Measurements from ENCODE around the gene CIB4.

Gene CIB4

DNA sequence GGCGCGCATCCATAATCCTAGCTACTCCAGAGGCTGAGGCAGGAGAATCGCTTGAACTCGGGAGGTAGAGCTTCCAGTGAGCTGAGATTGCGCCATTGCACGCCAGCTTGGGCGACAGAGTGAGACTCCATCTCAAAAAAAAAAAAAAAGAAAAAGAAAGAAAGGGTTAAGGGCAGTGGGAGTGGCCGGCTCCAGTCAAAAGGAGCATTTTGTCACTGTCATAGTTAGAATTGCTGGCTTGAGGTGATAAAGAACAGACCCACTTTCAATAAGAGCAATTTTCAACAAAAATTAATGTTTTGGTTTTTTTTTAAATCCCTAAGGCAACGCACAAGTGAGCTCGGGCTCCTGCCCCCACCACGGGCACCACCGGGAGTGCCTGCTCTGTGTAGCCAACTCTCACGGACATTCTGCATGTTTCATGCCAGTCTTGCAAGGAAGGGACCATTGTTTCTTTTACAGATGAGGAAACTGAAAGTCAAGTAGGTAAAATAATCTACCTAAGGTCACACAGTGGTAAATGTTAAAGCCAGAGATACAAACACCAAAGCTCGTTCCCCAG, 8.5 kb downstream of the CIB4 start:
- WGBS (ENCODE audit: insufficient coverage, insufficient read length): no CpG with 5 or more reads among the region's 14 CpGs
- Histone ChIP-seq H3K36me3 (ENCODE audit: control insufficient read depth, insufficient read depth, low read length) (no peaks in the 10 kb centered on the region), H3K9me3 (ENCODE audit: control insufficient read depth, insufficient read depth, low read length) (no peaks in the 10 kb centered on the region), H3K27me3 (ENCODE audit: control insufficient read depth, insufficient read depth, low read length) (no peaks in the 10 kb centered on the region; the same call in 1 of the 2 replicates), H3K4me1 (ENCODE audit: control insufficient read depth, insufficient read depth, low read length) (no peaks in the 10 kb centered on the region), H3K4me3 (ENCODE audit: low read length) (no peak overlapping the region), H3K27ac (ENCODE audit: low read length) (no peak overlapping the region)
- no peak for DNase-seq (ENCODE audit: low read depth, low spot score)

- no peak for DNase-seq (ENCODE audit: low read depth, low spot score)
- no CpG with 5 or more reads among the region's 13 CpGs for WGBS (ENCODE audit: insufficient coverage, insufficient read length)
- H3K27me3 ChIP-seq (ENCODE audit: control insufficient read depth, insufficient read depth, low read length): no peaks in the 10 kb centered on the region
- H3K4me1 ChIP-seq (ENCODE audit: control insufficient read depth, insufficient read depth, low read length): no peaks in the 10 kb centered on the region
- no peaks in the 10 kb centered on the region for H3K36me3 ChIP-seq (ENCODE audit: control insufficient read depth, insufficient read depth, low read length)
- no peak overlapping the region for H3K4me3 ChIP-seq (ENCODE audit: low read length)
- no peaks in the 10 kb centered on the region for H3K9me3 ChIP-seq (ENCODE audit: control insufficient read depth, insufficient read depth, low read length)
- H3K27ac ChIP-seq (ENCODE audit: low read length): no peak overlapping the region
Observed at GRCh38 chr2:26631401-26632170, 9.6 kb downstream of the CIB4 start.

- no CpG with 5 or more reads among the region's 10 CpGs for WGBS (ENCODE audit: insufficient coverage, insufficient read length)
- Histone ChIP-seq H3K36me3 (ENCODE audit: control insufficient read depth, insufficient read depth, low read length) (no peaks in the 10 kb centered on the region), H3K4me1 (ENCODE audit: control insufficient read depth, insufficient read depth, low read length) (no peaks in the 10 kb centered on the region), H3K4me3 (ENCODE audit: low read length) (no peak overlapping the region), H3K27me3 (ENCODE audit: control insufficient read depth, insufficient read depth, low read length) (no peaks in the 10 kb centered on the region), H3K27ac (ENCODE audit: low read length) (no peak overlapping the region), H3K9me3 (ENCODE audit: control insufficient read depth, insufficient read depth, low read length) (no peaks in the 10 kb centered on the region)
- no peak for DNase-seq (ENCODE audit: low read depth, low spot score)
Observed at GRCh38 chr2:26630669-26631360, 10.4 kb downstream of the CIB4 start.

DNA sequence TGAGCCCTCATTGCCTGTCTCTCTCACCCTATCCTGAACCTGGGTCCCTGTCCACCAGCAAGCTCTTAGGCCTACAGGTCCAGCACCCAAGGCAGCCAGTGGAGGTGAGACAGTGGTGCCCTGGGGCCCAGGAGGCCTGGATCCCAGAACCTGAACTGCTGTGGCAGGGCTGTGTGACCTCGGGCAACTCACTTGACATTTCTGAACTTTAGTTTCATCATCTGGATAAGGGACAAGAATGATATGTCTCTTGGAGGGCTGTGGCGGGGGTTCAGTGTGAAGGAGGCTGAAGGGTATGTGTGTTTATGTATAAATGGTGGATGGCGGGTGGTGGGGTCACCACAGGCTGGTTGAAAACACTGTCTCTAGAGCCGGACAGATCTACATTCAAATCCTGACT, 10.9 kb downstream of the CIB4 start:
- Histone ChIP-seq H3K4me3 (ENCODE audit: low read length) (no peak overlapping the region), H3K4me1 (ENCODE audit: control insufficient read depth, insufficient read depth, low read length) (no peaks in the 10 kb centered on the region), H3K27me3 (ENCODE audit: control insufficient read depth, insufficient read depth, low read length) (no peaks in the 10 kb centered on the region), H3K27ac (ENCODE audit: low read length) (no peak overlapping the region), H3K9me3 (ENCODE audit: control insufficient read depth, insufficient read depth, low read length) (no peaks in the 10 kb centered on the region), H3K36me3 (ENCODE audit: control insufficient read depth, insufficient read depth, low read length) (no peaks in the 10 kb centered on the region)
- no peak for DNase-seq (ENCODE audit: low read depth, low spot score)
- no CpG with 5 or more reads among the region's 4 CpGs for WGBS (ENCODE audit: insufficient coverage, insufficient read length)

DNA sequence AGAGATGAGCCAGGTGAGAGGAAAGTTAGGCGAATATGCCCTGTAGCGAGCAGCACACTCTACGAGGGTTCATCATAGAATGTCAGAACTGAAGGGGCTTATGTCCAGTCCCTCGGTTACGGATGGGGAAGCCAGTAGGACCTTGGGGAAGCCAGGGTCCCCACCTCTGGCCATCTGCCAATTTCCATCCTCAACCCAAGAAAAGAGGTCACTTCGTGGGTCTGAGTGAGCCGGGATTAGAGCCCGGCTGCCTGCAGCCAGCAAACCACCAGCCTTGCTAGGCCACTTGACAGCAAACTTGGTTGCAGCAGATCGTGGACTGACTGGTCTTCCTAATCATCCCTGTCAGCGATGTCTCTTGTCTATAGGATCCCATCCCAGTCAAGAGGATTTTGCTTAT, 11.4 kb downstream of the CIB4 start:
- no peaks in the 10 kb centered on the region for H3K36me3 ChIP-seq (ENCODE audit: control insufficient read depth, insufficient read depth, low read length)
- H3K27ac ChIP-seq (ENCODE audit: low read length): no peak overlapping the region
- no CpG with 5 or more reads among the region's 10 CpGs for WGBS (ENCODE audit: insufficient coverage, insufficient read length)
- H3K9me3 ChIP-seq (ENCODE audit: control insufficient read depth, insufficient read depth, low read length): no peaks in the 10 kb centered on the region
- H3K4me1 ChIP-seq (ENCODE audit: control insufficient read depth, insufficient read depth, low read length): no peaks in the 10 kb centered on the region
- H3K27me3 ChIP-seq (ENCODE audit: control insufficient read depth, insufficient read depth, low read length): no peaks in the 10 kb centered on the region
- DNase-seq (ENCODE audit: low read depth, low spot score): no peak
- H3K4me3 ChIP-seq (ENCODE audit: low read length): no peak overlapping the region

DNA sequence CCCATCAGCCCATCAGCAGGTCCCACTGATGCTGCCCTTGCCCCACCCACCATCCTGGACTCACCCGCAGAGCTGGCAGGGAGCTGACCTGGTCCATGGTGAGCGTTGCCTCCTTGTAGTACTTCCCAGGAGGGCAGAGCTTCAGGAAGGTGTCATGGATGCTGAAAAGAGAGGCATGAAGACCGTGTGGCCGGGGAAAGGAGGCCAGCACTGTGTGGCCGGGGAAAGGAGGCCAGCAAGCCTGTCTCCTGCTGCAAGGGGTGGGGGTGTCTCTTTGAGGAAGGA, 11.9 kb downstream of the CIB4 start:
- no peaks in the 10 kb centered on the region for H3K9me3 ChIP-seq (ENCODE audit: control insufficient read depth, insufficient read depth, low read length)
- no peaks in the 10 kb centered on the region for H3K36me3 ChIP-seq (ENCODE audit: control insufficient read depth, insufficient read depth, low read length)
- no CpG with 5 or more reads among the region's 5 CpGs for WGBS (ENCODE audit: insufficient coverage, insufficient read length)
- H3K4me3 ChIP-seq (ENCODE audit: low read length): no peak overlapping the region
- H3K4me1 ChIP-seq (ENCODE audit: control insufficient read depth, insufficient read depth, low read length): no peaks in the 10 kb centered on the region
- no peak overlapping the region for H3K27ac ChIP-seq (ENCODE audit: low read length)
- no peak for DNase-seq (ENCODE audit: low read depth, low spot score)
- no peaks in the 10 kb centered on the region for H3K27me3 ChIP-seq (ENCODE audit: control insufficient read depth, insufficient read depth, low read length)

- Histone ChIP-seq H3K27ac (ENCODE audit: low read length) (no peak overlapping the region), H3K27me3 (ENCODE audit: control insufficient read depth, insufficient read depth, low read length) (no peaks in the 10 kb centered on the region), H3K36me3 (ENCODE audit: control insufficient read depth, insufficient read depth, low read length) (no peaks in the 10 kb centered on the region), H3K4me3 (ENCODE audit: low read length) (no peak overlapping the region), H3K4me1 (ENCODE audit: control insufficient read depth, insufficient read depth, low read length) (no peaks in the 10 kb centered on the region), H3K9me3 (ENCODE audit: control insufficient read depth, insufficient read depth, low read length) (no peaks in the 10 kb centered on the region)
- no peak for DNase-seq (ENCODE audit: low read depth, low spot score)
- WGBS (ENCODE audit: insufficient coverage, insufficient read length): no CpG with 5 or more reads among the region's 9 CpGs
Observed at GRCh38 chr2:26628561-26629345, 12.4 kb downstream of the CIB4 start.

DNA sequence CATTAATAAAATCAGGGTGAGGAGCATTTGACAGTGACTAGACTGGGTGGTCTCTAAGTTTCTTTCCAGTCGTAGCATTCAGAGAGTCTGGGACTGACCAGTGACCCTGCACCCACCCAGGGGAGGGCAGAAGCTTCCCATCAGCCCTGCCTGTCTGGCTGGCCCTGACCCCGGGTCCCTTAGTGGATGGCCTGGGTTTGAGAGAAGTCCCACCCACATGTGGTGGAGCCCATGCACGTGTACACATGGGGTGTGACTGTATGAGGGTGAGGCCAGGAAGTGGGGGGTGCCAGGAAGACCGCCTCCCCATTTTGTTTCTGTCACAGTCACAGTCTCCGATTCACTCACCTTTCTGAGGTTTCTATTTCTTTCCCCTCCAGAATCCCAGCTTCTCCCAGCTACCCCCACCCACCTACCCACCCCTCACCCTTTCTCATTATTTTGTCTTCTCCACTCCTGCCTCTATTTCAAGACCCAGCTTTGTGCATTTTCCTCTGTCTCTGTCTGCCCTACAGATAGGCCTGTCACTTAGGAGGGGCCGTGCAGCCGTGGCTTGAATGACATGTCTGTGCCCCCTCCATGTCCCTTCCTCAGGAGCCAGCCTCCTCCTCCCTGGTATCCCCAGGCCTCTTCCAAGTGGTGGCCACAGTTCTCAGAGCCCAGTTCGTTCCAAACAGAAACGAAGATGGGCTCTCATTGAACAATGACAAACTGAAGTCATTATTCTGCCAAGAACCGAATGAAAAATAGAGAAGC, 13.6 kb downstream of the CIB4 start:
- no peaks in the 10 kb centered on the region for H3K36me3 ChIP-seq (ENCODE audit: control insufficient read depth, insufficient read depth, low read length)
- WGBS (ENCODE audit: insufficient coverage, insufficient read length): no CpG with 5 or more reads among the region's 10 CpGs
- H3K27ac ChIP-seq (ENCODE audit: low read length): no peak overlapping the region
- peaks cover 2% of the 10 kb centered on the region; the same call in 1 of the 2 replicates for H3K4me1 ChIP-seq (ENCODE audit: control insufficient read depth, insufficient read depth, low read length)
- no peaks in the 10 kb centered on the region for H3K9me3 ChIP-seq (ENCODE audit: control insufficient read depth, insufficient read depth, low read length)
- no peak for DNase-seq (ENCODE audit: low read depth, low spot score)
- H3K4me3 ChIP-seq (ENCODE audit: low read length): no peak overlapping the region
- H3K27me3 ChIP-seq (ENCODE audit: control insufficient read depth, insufficient read depth, low read length): no peaks in the 10 kb centered on the region

GRCh38 chr2:26626606-26627005, 14.6 kb downstream of the CIB4 start:
- DNase-seq (ENCODE audit: low read depth, low spot score): no peak
- Histone ChIP-seq H3K27ac (ENCODE audit: low read length) (no peak overlapping the region), H3K36me3 (ENCODE audit: control insufficient read depth, insufficient read depth, low read length) (no peaks in the 10 kb centered on the region), H3K27me3 (ENCODE audit: control insufficient read depth, insufficient read depth, low read length) (no peaks in the 10 kb centered on the region), H3K4me3 (ENCODE audit: low read length) (no peak overlapping the region), H3K9me3 (ENCODE audit: control insufficient read depth, insufficient read depth, low read length) (no peaks in the 10 kb centered on the region), H3K4me1 (ENCODE audit: control insufficient read depth, insufficient read depth, low read length) (peaks cover 2% of the 10 kb centered on the region; the same call in 1 of the 2 replicates)
- WGBS (ENCODE audit: insufficient coverage, insufficient read length): no CpG with 5 or more reads among the region's 3 CpGs

Measured in iPS DF 6.9 (cell line).